CD14-positive monocyte (primary cell): Measurements from ENCODE around the gene SMIM30. TPM values are rescaled to one million over a fixed set of nuclear protein-coding genes. Genes with fewer than 3 reads are reported as not detected.

Source experiments
- DNase-seq, 3 donors: peaks; one replicate each; pipeline ENCODE4 v3.0.0-alpha.2; 2011 to 2022
- H2AFZ ChIP-seq: 2 replicates; pipeline ENCODE4 v1.6.0; 2012; ENCODE audit warnings: mild to moderate bottlenecking, low read depth, low read length, inconsistent platforms; ENCODE audit not compliant: insufficient read depth, poor library complexity, severe bottlenecking
- H3K27ac ChIP-seq, 2 donors: 1 replicate in 1 of 2; 2 replicates in 1 of 2; pipeline ENCODE4 v1.5.1; 2012 to 2013; ENCODE audit warnings: low read length in 2 of 2, control low read depth in 1 of 2, inconsistent platforms in 1 of 2, low read depth in 1 of 2, mild to moderate bottlenecking in 1 of 2
- H3K27me3 ChIP-seq, 2 donors: one replicate each; pipeline versions ENCODE4 v1.6.0 to v1.6.1; 2011 to 2013; ENCODE audit warnings: low read length in 2 of 2; ENCODE audit not compliant: control insufficient read depth in 2 of 2, insufficient read depth in 2 of 2
- H3K36me3 ChIP-seq, 2 donors: replicated peaks in 1 of 2; 1 replicate in 1 of 2; 2 replicates in 1 of 2; pipeline versions ENCODE4 v1.5.1 to v1.6.1; 2012 to 2013; ENCODE audit warnings: low read length in 2 of 2, control low read depth in 1 of 2, inconsistent platforms in 1 of 2, mild to moderate bottlenecking in 1 of 2; ENCODE audit not compliant: insufficient read depth in 2 of 2, control insufficient read depth in 1 of 2
- H3K4me1 ChIP-seq, 2 donors: 1 replicate in 1 of 2; 2 replicates in 1 of 2; pipeline versions ENCODE4 v1.5.1 to v1.6.1; 2012 to 2013; ENCODE audit warnings: low read length in 2 of 2, control low read depth in 1 of 2, inconsistent platforms in 1 of 2, mild to moderate bottlenecking in 1 of 2, moderate library complexity in 1 of 2; ENCODE audit not compliant: insufficient read depth in 2 of 2, control insufficient read depth in 1 of 2
- H3K4me2 ChIP-seq: replicated peaks from 2 replicates; pipeline ENCODE3; 2012; ENCODE audit warnings: low read length, moderate library complexity, mild to moderate bottlenecking; ENCODE audit not compliant: poor library complexity, severe bottlenecking; ENCODE audit errors: extremely low read depth
- H3K4me3 ChIP-seq, 3 experiments: fragments of 200-600 bp in 1 of 3; sonication (generic) in 1 of 3; replicated peaks in 1 of 3; 1 replicate in 2 of 3; 2 replicates in 1 of 3; pipeline ENCODE4 v1.5.1; 2011 to 2013; ENCODE audit warnings: low read length in 3 of 3, mild to moderate bottlenecking in 3 of 3, control low read depth in 2 of 3, low read depth in 2 of 3, inconsistent platforms in 1 of 3, moderate library complexity in 1 of 3
- H3K79me2 ChIP-seq: 2 replicates; pipeline ENCODE4 v1.6.0; 2012; ENCODE audit warnings: mild to moderate bottlenecking, control low read depth, inconsistent platforms, low read length, moderate library complexity; ENCODE audit not compliant: insufficient read depth
- H3K9ac ChIP-seq: 2 replicates; pipeline ENCODE4 v1.6.0; 2017; ENCODE audit warnings: low read length, mild to moderate bottlenecking; ENCODE audit not compliant: insufficient read depth, poor library complexity, severe bottlenecking
- H3K9me3 ChIP-seq, 2 donors: replicated peaks in 1 of 2; 1 replicate in 1 of 2; 2 replicates in 1 of 2; pipeline versions ENCODE4 v1.5.1 to v1.6.1; 2012 to 2013; ENCODE audit warnings: low read length in 2 of 2, control low read depth in 1 of 2; ENCODE audit not compliant: control insufficient read depth in 1 of 2, insufficient read depth in 1 of 2
- H4K20me1 ChIP-seq: 2 replicates; pipeline ENCODE4 v1.6.0; 2012; ENCODE audit warnings: mild to moderate bottlenecking, low read length, control low read depth, moderate library complexity; ENCODE audit not compliant: insufficient read depth
- H3K27ac Mint-ChIP-seq, 7 donors: one replicate each; pipeline ENCODE4 v1.8.0; 2020; ENCODE audit warnings: mild to moderate bottlenecking in 7 of 7, mixed read lengths in 7 of 7, moderate library complexity in 6 of 7, inconsistent platforms in 2 of 7
- H3K27me3 Mint-ChIP-seq, 3 donors: one replicate each; pipeline ENCODE4 v1.8.0; 2021 to 2022; ENCODE audit warnings: low read depth in 3 of 3, mild to moderate bottlenecking in 3 of 3, mixed read lengths in 3 of 3, moderate library complexity in 3 of 3, inconsistent platforms in 1 of 3
- H3K36me3 Mint-ChIP-seq, 2 donors: one replicate each; pipeline ENCODE4 v1.8.0; 2020; ENCODE audit warnings: mixed read lengths in 2 of 2, inconsistent platforms in 1 of 2, mild to moderate bottlenecking in 1 of 2
- H3K4me1 Mint-ChIP-seq: one replicate; pipeline ENCODE4 v1.8.0; 2020; ENCODE audit warnings: mild to moderate bottlenecking, mixed read lengths
- H3K4me3 Mint-ChIP-seq, 2 donors: one replicate each; pipeline ENCODE4 v1.8.0; 2020; ENCODE audit warnings: mild to moderate bottlenecking in 2 of 2, mixed read lengths in 2 of 2, moderate library complexity in 1 of 2
- H3K9me3 Mint-ChIP-seq, 7 donors: one replicate each; pipeline ENCODE4 v1.8.0; 2020 to 2022; ENCODE audit warnings: mixed read lengths in 7 of 7, mild to moderate bottlenecking in 6 of 7, moderate library complexity in 6 of 7, inconsistent platforms in 2 of 7
- WGBS: methylation state at CpG from one replicate; pipeline ENCODE4 v1.1.5; 2013; ENCODE audit warnings: missing lambda C conversion rate; ENCODE audit not compliant: insufficient coverage; 5-methylcytosine and 5-hydroxymethylcytosine counted together
- intact Hi-C, 2 donors: fragments of 100-400 bp; cut with micrococcal nuclease; formaldehyde crosslinking; loops; one replicate each; pipeline versions ENCODE4 v1.15.0 to v1.15.1; 2023
- polyA plus RNA-seq, 3 donors: library from polyadenylated mRNA; depleted of rRNA in 1 of 3; unstranded in 2 of 3; stranded (reverse) in 1 of 3; fragments of 300-500 nt in 2 of 3; fragments of >200 nt in 1 of 3; fragmentation: Illumina TruSeq in 2 of 3; gene quantifications; 1 replicate in 2 of 3; 2 replicates in 1 of 3; pipeline ENCODE4 v1.2.3, GENCODE V29; 2012 to 2021
- TF ChIP-seq, protein P1 (sequence below): fragments of 200-600 bp; IDR thresholded peaks from one replicate; pipeline ENCODE4 v1.8.0; 2022; ENCODE audit warnings: antibody characterized with exemption, mild to moderate bottlenecking

Gene SMIM30
- polyA plus RNA-seq, 3 donors, result 11.6 to 55.0 (median 43.6) TPM

GRCh38 chr7:113094517-113095249 lies 23.7 kb downstream of the SMIM30 start:
- Mint-ChIP-seq H3K36me3 (no peaks in the 10 kb centered on the region), H3K9me3 (peaks cover 0 to 2% (median 0%) of the 10 kb centered on the region in 7 donors), H3K27ac (no peak overlapping the region), H3K4me3 (no peak overlapping the region), H3K4me1 (peaks cover 2% of the 10 kb centered on the region), H3K27me3 (peaks cover 2 to 4% (median 3%) of the 10 kb centered on the region in 3 donors)
- Histone ChIP-seq H3K4me1 (no peaks in the 10 kb centered on the region), H4K20me1 (no peaks in the 10 kb centered on the region), H3K4me2 (no peak overlapping the region), H3K79me2 (no peaks in the 10 kb centered on the region), H3K27ac (no peak overlapping the region), H3K27me3 (no peaks in the 10 kb centered on the region), H3K9ac (no peak overlapping the region), H3K36me3 (no peaks in the 10 kb centered on the region), H3K9me3 (no peaks in the 10 kb centered on the region), H3K4me3 (no peak overlapping the region), H2AFZ (no peak overlapping the region)
- WGBS, result no CpG with 5 or more reads among the region's 3 CpGs
- no peak for DNase-seq
- intact Hi-C loops, result no loop called here
- TF ChIP-seq, protein P1, sequence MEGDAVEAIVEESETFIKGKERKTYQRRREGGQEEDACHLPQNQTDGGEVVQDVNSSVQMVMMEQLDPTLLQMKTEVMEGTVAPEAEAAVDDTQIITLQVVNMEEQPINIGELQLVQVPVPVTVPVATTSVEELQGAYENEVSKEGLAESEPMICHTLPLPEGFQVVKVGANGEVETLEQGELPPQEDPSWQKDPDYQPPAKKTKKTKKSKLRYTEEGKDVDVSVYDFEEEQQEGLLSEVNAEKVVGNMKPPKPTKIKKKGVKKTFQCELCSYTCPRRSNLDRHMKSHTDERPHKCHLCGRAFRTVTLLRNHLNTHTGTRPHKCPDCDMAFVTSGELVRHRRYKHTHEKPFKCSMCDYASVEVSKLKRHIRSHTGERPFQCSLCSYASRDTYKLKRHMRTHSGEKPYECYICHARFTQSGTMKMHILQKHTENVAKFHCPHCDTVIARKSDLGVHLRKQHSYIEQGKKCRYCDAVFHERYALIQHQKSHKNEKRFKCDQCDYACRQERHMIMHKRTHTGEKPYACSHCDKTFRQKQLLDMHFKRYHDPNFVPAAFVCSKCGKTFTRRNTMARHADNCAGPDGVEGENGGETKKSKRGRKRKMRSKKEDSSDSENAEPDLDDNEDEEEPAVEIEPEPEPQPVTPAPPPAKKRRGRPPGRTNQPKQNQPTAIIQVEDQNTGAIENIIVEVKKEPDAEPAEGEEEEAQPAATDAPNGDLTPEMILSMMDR, result no peak

DNA sequence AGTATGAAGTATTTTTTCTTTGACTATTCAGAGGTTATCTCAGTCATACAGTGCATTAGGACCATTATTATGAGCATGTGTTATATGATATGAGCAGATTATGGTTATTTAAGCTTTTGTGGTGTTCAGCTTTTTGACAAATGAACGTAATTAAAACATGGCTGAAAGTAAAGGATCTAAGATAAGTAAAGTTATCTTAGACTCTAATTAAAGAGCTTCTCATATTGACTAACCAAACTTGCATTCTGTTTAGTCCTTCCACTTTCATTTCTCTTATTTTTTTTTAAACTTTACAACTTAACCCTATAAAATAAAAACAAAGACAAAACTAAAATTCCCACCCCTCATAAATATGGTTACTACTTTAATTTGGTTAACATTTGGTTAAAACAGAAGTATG lies 24.8 kb downstream of the SMIM30 start:
- TF ChIP-seq, protein P1, result no peak
- H3K27ac ChIP-seq, result no peak overlapping the region
- H3K27me3 Mint-ChIP-seq, result peaks cover 2 to 6% (median 3%) of the 10 kb centered on the region in 3 donors
- no peak overlapping the region for H3K4me3 ChIP-seq
- no peak overlapping the region for H3K27ac Mint-ChIP-seq
- H3K9me3 ChIP-seq, result no peaks in the 10 kb centered on the region
- H3K9ac ChIP-seq, result no peak overlapping the region
- no CpG with 5 or more reads among the region's 1 CpG for WGBS
- no peak for DNase-seq
- no peaks in the 10 kb centered on the region for H4K20me1 ChIP-seq
- H3K4me1 ChIP-seq, result no peaks in the 10 kb centered on the region
- peaks cover 0 to 2% (median 0%) of the 10 kb centered on the region in 7 donors for H3K9me3 Mint-ChIP-seq
- no peak overlapping the region for H3K4me3 Mint-ChIP-seq
- intact Hi-C loops, result no loop called here
- no peak overlapping the region for H3K4me2 ChIP-seq
- peaks cover 2% of the 10 kb centered on the region for H3K4me1 Mint-ChIP-seq
- H3K79me2 ChIP-seq, result no peaks in the 10 kb centered on the region
- peaks cover under 1 to 2% of the 10 kb centered on the region in 2 donors for H3K27me3 ChIP-seq
- no peaks in the 10 kb centered on the region for H3K36me3 ChIP-seq
- H2AFZ ChIP-seq, result no peak overlapping the region
- no peaks in the 10 kb centered on the region for H3K36me3 Mint-ChIP-seq
